ENCODE results near the gene VPS4B. TPM values are rescaled to one million over a fixed set of nuclear protein-coding genes. Genes with fewer than 3 reads are reported as not detected.
A peak's percentile ranks its signal among the peaks of the same experiment; 100 is the strongest.
"Not testable (repeated sequence)": the region's sequence is repeated elsewhere in the genome, so short reads cannot be mapped to it uniquely, and the experiment has no call there.

VPS4B gene
- total RNA-seq, 4 donors from 2014 or later = 36.0 to 50.5 (median 40.9) TPM

DNA sequence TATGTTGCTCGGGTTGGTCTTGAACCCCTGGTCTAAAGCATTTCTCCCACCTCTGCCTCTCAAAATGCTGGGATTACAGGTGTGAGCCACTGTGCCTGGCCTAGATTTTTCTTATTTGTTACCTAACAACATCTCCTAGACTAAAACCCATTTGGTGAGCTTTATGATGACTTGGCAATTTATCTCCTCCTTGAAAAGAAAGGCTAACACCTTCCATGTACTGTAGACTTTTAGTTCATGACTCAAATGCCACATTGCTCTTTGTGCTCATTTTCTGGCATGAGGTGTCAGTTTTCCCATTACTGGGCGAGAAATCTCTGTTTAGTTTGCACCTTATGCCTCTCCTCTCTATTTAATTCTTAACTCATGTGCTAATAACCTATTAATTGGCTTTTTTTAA lies 42.2 kb upstream of the VPS4B start:
- no peaks in the 10 kb centered on the region for H3K27me3 ChIP-seq

DNA sequence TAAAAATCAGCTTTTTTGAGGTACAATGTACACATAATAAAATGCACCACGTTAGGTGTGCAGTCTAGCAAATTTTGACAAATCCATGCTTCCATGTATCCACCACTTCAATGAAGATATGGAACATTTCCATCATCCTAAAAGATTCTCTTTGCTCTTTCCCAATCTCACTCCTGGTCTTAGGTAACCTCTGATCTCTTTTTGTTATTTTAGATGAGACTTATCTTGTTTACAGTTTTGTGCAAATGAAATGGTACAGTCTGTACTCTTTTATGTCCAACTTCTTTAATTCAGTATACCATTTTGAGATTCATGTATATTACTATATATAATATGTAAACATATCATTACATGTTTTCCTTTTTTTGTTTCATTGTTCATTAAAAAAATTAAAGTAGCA lies 38.1 kb upstream of the VPS4B start:
- TF ChIP-seq, protein P1, sequence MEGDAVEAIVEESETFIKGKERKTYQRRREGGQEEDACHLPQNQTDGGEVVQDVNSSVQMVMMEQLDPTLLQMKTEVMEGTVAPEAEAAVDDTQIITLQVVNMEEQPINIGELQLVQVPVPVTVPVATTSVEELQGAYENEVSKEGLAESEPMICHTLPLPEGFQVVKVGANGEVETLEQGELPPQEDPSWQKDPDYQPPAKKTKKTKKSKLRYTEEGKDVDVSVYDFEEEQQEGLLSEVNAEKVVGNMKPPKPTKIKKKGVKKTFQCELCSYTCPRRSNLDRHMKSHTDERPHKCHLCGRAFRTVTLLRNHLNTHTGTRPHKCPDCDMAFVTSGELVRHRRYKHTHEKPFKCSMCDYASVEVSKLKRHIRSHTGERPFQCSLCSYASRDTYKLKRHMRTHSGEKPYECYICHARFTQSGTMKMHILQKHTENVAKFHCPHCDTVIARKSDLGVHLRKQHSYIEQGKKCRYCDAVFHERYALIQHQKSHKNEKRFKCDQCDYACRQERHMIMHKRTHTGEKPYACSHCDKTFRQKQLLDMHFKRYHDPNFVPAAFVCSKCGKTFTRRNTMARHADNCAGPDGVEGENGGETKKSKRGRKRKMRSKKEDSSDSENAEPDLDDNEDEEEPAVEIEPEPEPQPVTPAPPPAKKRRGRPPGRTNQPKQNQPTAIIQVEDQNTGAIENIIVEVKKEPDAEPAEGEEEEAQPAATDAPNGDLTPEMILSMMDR (IDR thresholded peaks at IDR 0.05) = no peak
- no peaks in the 10 kb centered on the region for H3K9me3 ChIP-seq
- H3K27ac ChIP-seq = no peak overlapping the region
- no peaks in the 10 kb centered on the region for H3K27me3 ChIP-seq
- no peaks in the 10 kb centered on the region for H3K4me1 ChIP-seq
- intact Hi-C loops (cut with DNase I) = no loop called here
- H3K4me3 ChIP-seq (replicated peaks in 1 of 3) = no peak overlapping the region
- 74 to 79% methylated on average over 1 of the region's 1 CpG for WGBS, 2 donors
- DNase-seq = no peak
- H3K36me3 ChIP-seq = no peaks in the 10 kb centered on the region

More for the DNA sequence above, 42.2 kb upstream of the VPS4B start:
- Histone ChIP-seq H3K9me3 (no peaks in the 10 kb centered on the region), H3K4me3 (replicated peaks in 1 of 3) (no peak overlapping the region), H3K4me1 (no peaks in the 10 kb centered on the region), H3K27ac (no peak overlapping the region), H3K36me3 (no peaks in the 10 kb centered on the region)
- WGBS, 2 donors = 96 to 97% methylated on average over 2 of the region's 2 CpGs
- TF ChIP-seq POLR2A (IDR thresholded peaks at IDR 0.05) = no peak
- TF ChIP-seq, protein P1 (IDR thresholded peaks at IDR 0.05) = no peak
- no peak for DNase-seq
- intact Hi-C loops (cut with DNase I) = no loop called here

DNA sequence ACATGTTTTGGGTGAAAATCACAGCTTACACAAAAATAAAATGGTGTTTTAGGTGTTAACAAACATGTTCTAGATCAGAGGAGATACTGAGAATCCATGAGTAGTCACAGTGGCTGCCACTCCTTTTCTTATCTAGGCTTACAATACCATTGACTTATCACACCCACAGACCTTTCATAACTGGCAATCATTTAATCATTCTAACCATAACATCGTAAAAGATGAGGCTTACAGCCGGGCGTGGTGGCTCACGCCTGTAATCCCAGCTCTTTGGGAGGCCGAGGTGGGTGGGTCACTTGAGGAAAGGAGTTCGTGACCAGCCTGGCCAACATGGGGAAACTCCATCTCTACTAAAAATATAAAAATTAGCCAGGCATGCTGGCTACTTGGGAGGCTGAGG lies 35.7 kb upstream of the VPS4B start:
- DNase-seq = no peak
- no peaks in the 10 kb centered on the region for H3K36me3 ChIP-seq
- WGBS, 2 donors = 92 to 93% methylated on average over 6 of the region's 6 CpGs
- H3K9me3 ChIP-seq = no peaks in the 10 kb centered on the region
- H3K4me1 ChIP-seq = peaks cover 4 to 5% of the 10 kb centered on the region in 2 donors
- H3K27ac ChIP-seq = no peak overlapping the region
- intact Hi-C loops (cut with DNase I) = no loop called here
- no peaks in the 10 kb centered on the region for H3K27me3 ChIP-seq
- TF ChIP-seq, protein P1 (IDR thresholded peaks at IDR 0.05) = no peak
- no peak for TF ChIP-seq POLR2A (IDR thresholded peaks at IDR 0.05)
- no peak overlapping the region for H3K4me3 ChIP-seq (replicated peaks in 1 of 3)

DNA sequence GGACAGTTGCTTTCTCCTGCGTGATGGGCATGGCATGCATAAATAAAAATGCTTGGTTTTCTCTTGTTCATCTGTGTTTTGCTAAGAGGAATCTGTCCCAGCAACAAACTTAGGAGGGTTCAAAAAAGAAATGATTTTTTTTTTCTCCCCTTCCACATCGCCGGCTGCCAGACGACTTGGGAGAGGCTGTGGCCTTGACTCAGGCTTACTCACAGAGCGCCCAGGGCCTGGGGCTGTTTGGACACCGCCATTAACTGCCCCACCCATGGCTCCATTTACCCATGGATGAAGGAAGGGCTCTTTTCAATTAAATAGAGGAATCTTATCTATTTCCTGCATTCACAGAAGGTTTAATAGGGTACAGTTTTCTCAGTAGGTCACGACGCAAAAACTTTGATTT lies 32.2 kb upstream of the VPS4B start:
- WGBS, 2 donors = 90 to 95% methylated on average over 8 of the region's 8 CpGs
- intact Hi-C loops (cut with DNase I) = no loop called here

DNA sequence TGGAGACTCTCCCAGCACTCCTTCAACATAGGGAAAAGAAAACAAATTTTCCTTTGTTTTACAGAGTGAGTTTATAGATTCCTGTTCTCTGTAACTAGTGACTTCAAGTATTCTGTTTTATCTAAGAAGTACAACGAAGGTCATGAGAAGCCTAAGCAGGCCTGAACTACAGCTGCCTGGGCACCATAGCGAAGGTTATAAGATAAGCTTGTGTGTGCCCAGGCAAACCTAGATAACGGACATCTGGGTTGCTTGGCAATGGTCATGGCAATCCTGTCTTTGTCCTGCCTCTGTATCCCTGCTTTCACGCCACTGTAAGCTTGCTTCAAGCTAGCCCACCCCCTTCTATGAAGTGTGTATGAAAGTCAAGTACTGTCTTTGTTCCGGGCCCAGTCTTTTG lies 30.5 kb upstream of the VPS4B start:
- 55 to 71% methylated on average over 5 of the region's 5 CpGs for WGBS, 2 donors
- Histone ChIP-seq H3K4me1 (peaks cover 16 to 18% of the 10 kb centered on the region in 2 donors), H3K27ac (peak overlapping the region in 2 of 3 donors; percentile 51 to 76)
- H3K36me3 ChIP-seq; H3K9me3 ChIP-seq; DNase-seq; H3K27me3 ChIP-seq; intact Hi-C loops (cut with DNase I); H3K4me3 ChIP-seq (replicated peaks in 1 of 3): not testable (repeated sequence)

More for the DNA sequence above, 32.2 kb upstream of the VPS4B start:
- no peak overlapping the region for H3K27ac ChIP-seq
- H3K4me1 ChIP-seq = peaks cover 16 to 18% of the 10 kb centered on the region in 2 donors
- no peaks in the 10 kb centered on the region for H3K27me3 ChIP-seq
- no peaks in the 10 kb centered on the region for H3K36me3 ChIP-seq
- TF ChIP-seq POLR2A (IDR thresholded peaks at IDR 0.05) = no peak
- TF ChIP-seq, protein P1 (IDR thresholded peaks at IDR 0.05) = no peak
- no peak overlapping the region for H3K4me3 ChIP-seq (replicated peaks in 1 of 3)
- no peak for DNase-seq
- H3K9me3 ChIP-seq = no peaks in the 10 kb centered on the region
